Rectal smooth muscle tissue (tissue), 1 donor: ENCODE measurements around the gene VAV2.

Experiments used
- H3K27ac ChIP-seq: one replicate; pipeline ENCODE4 v1.7.0; 2013; ENCODE audit warnings: low read depth, low read length, inconsistent platforms
- H3K27me3 ChIP-seq: one replicate; pipeline ENCODE4 v1.7.0; 2013; ENCODE audit warnings: low read length; ENCODE audit not compliant: control insufficient read depth, insufficient read depth
- H3K36me3 ChIP-seq: one replicate; pipeline ENCODE4 v1.7.0; 2013; ENCODE audit warnings: low read length; ENCODE audit not compliant: control insufficient read depth, insufficient read depth
- H3K4me1 ChIP-seq: one replicate; pipeline ENCODE4 v1.7.0; 2013; ENCODE audit warnings: low read length; ENCODE audit not compliant: control insufficient read depth, insufficient read depth
- H3K4me3 ChIP-seq: one replicate; pipeline ENCODE4 v1.7.0; 2013; ENCODE audit warnings: low read length
- H3K9ac ChIP-seq: one replicate; pipeline ENCODE4 v1.7.0; 2013; ENCODE audit warnings: low read length

The VAV2 gene

DNA sequence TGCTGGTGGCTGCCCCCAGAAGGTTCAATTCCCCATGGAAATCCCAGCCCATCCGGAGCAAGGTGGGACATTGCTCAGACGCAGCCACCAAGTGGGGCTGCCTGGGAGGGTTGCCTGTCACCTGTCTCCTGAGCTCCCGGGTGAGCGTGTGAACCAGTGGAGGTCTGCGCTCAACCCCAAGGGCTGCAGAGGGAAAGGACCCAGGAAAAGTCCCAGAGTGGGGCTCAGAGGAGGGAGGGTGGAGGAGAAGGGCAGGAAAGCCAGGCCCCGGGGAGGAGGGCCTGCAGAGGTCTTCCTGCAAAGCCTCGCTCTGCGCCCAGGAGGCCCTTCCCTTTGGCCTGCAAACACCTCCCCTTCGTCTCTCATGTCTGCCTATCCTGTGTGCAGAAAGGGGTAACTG, 134.5 kb downstream of the VAV2 start:
- H3K9ac ChIP-seq = no peak overlapping the region
- H3K27me3 ChIP-seq = no peaks in the 10 kb centered on the region
- no peak overlapping the region for H3K4me3 ChIP-seq
- no peaks in the 10 kb centered on the region for H3K4me1 ChIP-seq
- no peaks in the 10 kb centered on the region for H3K36me3 ChIP-seq
- no peak overlapping the region for H3K27ac ChIP-seq

DNA sequence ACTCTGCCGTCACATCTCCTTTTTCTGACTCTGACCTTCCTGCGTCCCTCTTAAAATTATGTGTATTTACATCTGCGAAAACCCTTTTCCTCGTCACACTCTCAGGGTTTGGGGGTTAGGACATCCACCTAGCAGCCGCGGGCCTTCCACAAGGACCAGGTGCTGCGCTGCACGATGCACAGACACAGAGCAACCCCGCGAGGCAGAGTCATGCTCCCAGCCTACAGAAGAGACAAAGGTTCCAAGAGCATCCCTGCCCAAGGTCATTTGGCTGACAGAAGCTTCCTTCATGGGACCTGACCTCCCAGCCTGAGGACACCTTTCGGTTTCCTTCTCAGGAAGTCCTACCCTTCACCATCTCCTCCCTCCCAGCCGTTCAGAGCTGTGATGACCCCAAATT, 135.3 kb downstream of the VAV2 start:
- no peak overlapping the region for H3K4me3 ChIP-seq
- no peak overlapping the region for H3K27ac ChIP-seq

DNA sequence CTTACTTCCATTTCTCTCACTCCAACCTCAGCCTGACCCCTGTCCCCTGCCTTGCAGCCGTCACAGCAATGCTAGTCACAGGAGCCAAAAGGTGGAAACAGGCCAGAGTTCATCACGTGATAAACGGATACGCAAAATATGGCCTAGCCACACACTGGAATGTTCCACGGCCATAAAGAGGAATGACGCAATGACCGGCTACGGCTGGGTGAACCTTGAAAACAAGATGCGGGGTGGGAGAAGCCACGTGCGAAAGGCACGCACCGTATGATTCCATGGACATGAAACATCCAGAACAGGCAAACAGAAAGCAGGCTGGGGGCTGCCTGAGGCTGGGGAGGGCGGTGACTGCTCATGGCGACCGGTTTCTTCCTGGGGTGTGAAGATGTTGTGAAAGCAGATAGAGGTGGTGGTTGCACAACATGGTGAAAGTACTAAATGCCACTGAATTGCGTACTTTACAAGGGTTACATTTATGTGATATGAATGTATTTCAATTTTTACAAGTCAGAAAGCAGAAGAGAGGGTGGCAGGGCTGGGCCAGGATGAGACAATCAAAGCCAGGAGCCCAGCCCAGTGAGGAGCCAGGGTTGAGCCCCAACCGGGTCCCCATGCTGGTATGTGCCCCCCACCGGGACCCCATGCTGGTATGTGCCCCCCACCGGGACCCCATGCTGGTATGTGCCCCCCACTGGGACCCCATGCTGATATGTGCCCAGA, 136.2 kb downstream of the VAV2 start:
- no peaks in the 10 kb centered on the region for H3K36me3 ChIP-seq
- H3K27ac ChIP-seq = no peak overlapping the region
- H3K4me3 ChIP-seq = no peak overlapping the region
- H3K4me1 ChIP-seq = no peaks in the 10 kb centered on the region
- no peaks in the 10 kb centered on the region for H3K27me3 ChIP-seq
- no peak overlapping the region for H3K9ac ChIP-seq

More for the DNA sequence above, 135.3 kb downstream of the VAV2 start:
- Histone ChIP-seq H3K27me3 (no peaks in the 10 kb centered on the region), H3K4me1 (no peaks in the 10 kb centered on the region), H3K9ac (no peak overlapping the region), H3K36me3 (no peaks in the 10 kb centered on the region)

DNA sequence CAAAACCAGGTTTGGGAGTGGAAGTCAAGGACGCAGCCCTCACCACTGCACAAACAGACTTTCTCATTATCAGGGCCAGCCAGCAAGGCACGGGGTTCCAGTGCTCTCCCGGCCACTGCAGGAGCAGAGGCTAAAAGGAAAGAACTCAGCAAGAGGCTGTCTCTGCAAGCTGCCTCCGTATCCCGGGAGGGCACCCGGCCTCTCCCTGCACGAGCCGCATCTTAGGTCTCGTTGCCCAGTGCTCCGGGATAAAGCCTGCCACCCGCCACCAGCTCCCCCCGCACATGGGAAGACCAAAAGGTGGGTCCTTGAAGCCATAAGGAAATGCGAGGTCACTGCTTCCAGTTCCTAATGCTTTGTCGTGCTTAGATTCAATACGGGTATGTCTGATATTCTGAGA, 136.8 kb downstream of the VAV2 start:
- Histone ChIP-seq H3K4me3 (no peak overlapping the region), H3K27ac (no peak overlapping the region), H3K4me1 (no peaks in the 10 kb centered on the region), H3K36me3 (no peaks in the 10 kb centered on the region), H3K9ac (no peak overlapping the region), H3K27me3 (no peaks in the 10 kb centered on the region)

DNA sequence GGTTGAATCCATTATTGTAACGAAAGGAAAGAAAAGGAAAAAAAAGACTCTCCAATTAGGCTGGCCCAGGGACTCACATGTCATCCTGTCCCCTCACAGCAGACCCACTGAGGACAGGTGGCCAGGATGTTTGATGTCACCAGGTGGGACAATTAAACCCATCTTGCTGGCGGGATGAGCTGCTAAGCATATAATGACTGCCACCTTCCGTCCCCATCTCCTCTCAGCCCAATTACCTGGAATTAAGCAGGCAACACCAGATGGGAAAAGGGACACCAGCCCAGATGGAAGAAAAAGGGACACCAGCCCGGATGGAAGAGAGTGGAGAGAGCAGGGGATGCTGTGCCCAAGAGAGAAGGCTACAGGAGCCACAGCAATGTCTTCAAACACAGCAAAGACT, 137.4 kb downstream of the VAV2 start:
- Histone ChIP-seq H3K27me3 (no peaks in the 10 kb centered on the region), H3K4me3 (no peak overlapping the region), H3K27ac (no peak overlapping the region), H3K9ac (no peak overlapping the region), H3K36me3 (no peaks in the 10 kb centered on the region), H3K4me1 (no peaks in the 10 kb centered on the region)

DNA sequence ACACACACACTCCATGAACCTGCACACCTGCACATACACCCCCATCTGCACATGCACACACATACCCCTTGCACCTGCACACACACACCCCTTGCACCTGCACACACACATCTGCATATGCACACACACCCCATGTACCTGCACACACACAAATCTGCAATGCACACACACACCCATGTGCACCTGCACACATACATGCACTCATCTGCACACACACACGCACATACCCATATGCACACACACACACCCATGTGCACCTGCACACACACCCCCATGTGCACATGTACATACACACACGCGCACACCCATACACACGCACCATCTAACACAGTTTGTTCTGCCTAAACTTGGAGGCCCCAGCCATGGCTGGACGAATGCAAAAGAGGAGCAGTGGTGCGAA, 138.1 kb downstream of the VAV2 start:
- Histone ChIP-seq H3K27me3 (no peaks in the 10 kb centered on the region), H3K27ac (no peak overlapping the region), H3K9ac (no peak overlapping the region), H3K4me3 (no peak overlapping the region), H3K4me1 (no peaks in the 10 kb centered on the region), H3K36me3 (no peaks in the 10 kb centered on the region)

DNA sequence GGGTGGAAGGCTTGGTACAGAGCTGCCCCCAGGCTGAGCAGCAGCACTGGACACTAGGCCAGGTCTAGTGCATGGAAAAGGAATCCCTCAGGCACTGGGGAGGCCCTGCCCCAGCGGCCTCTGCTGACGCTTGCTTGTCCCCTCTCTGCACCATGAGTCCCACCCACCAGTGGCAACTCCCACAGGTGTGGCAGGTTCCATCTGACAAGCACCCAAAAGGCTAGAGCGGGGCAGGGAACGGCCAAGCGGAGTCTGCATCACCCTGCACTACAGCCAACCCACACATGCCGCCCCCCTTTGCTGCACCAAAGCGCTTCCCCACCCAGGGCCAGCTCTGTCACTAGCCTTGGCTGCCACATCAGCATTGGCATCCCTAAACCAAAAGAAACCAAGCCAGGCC, 138.8 kb downstream of the VAV2 start:
- no peaks in the 10 kb centered on the region for H3K4me1 ChIP-seq
- no peak overlapping the region for H3K27ac ChIP-seq
- H3K36me3 ChIP-seq = no peaks in the 10 kb centered on the region
- H3K4me3 ChIP-seq = no peak overlapping the region
- no peak overlapping the region for H3K9ac ChIP-seq
- no peaks in the 10 kb centered on the region for H3K27me3 ChIP-seq

DNA sequence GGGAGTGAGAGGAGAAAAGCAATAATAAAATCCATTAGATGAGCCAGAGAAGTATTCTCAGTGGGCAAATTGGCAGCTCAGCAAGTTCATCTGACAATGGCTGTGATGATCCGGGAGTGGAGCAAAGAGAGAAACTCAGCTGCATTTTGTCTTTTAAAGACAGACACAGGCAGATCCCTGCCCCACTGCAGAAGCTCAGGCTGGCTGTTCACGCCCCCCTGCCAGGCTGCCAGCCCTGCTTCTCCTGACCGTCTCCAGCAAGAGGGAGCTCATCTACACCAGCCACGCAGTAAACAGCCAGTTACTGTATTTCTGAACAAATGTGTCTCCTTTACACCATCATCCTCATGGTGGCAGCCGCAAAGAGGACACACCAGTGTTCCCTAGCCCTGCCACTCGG, 139.7 kb downstream of the VAV2 start:
- no peaks in the 10 kb centered on the region for H3K27me3 ChIP-seq

DNA sequence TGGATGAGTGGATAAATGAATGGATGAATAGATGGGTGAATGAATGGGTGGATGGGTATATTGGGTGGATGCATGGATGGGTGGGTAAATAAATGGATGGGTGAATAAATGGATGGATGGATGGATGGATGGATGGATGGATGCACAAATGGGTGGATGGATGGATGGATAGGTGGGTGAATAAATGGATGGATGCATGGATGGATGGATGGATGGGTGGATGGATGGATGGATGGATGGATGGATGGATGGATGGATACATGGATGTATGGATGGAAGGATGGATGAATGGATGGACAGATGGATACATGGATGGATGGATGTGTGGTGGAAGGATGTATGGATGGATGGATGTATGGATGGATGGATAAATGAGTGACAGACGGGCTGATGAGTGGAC, 140.4 kb downstream of the VAV2 start:
- Histone ChIP-seq H3K27me3 (no peaks in the 10 kb centered on the region), H3K36me3 (no peaks in the 10 kb centered on the region), H3K27ac (no peak overlapping the region), H3K4me1 (no peaks in the 10 kb centered on the region), H3K4me3 (no peak overlapping the region), H3K9ac (no peak overlapping the region)

More for the DNA sequence above, 139.7 kb downstream of the VAV2 start:
- Histone ChIP-seq H3K4me1 (no peaks in the 10 kb centered on the region), H3K36me3 (no peaks in the 10 kb centered on the region), H3K9ac (no peak overlapping the region), H3K4me3 (no peak overlapping the region), H3K27ac (no peak overlapping the region)

DNA sequence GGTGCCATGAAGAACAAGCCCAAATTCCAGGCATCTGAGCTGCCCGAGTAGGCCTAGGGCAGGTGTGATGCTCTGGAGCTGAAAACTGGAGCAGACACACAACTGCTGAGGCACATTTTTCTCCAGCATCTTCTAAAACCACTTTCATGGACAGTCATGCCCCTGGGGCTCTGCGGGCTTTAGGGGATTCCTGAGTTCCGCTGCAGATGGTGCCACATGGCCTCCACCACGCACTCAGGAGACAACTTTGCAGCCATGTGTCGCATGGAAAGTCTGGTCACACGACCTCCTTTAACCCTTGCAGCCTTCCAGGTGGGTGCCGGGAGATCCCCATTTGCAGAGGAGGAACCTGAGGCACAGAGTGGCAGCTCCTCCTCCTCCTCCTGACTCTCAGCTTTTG, 141.2 kb downstream of the VAV2 start:
- H3K4me3 ChIP-seq = no peak overlapping the region
- H3K4me1 ChIP-seq = no peaks in the 10 kb centered on the region
- H3K27ac ChIP-seq = no peak overlapping the region
- H3K27me3 ChIP-seq = peaks cover 2% of the 10 kb centered on the region
- H3K9ac ChIP-seq = no peak overlapping the region
- no peaks in the 10 kb centered on the region for H3K36me3 ChIP-seq

DNA sequence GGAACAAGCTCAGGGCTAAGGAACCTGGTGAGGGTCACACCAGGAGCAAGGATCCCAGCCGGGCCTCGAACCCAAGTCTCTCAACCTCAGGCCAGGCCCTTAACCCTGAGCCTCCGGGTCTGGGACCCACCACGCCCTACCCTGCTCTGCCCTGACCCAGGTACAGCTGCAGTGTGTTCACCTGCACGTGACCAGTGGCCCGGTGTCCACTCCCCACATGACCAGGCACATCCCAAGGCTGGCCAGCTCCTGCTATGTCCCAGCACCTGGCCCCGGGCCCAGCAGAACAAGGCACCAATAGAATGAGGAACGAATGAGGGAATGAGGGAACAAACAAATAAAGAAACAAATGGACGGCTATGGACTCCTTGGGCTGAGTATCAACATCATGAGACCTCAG, 142.0 kb downstream of the VAV2 start:
- Histone ChIP-seq H3K9ac (no peak overlapping the region), H3K27ac (no peak overlapping the region), H3K36me3 (no peaks in the 10 kb centered on the region), H3K27me3 (peaks cover 2% of the 10 kb centered on the region), H3K4me3 (no peak overlapping the region), H3K4me1 (no peaks in the 10 kb centered on the region)

DNA sequence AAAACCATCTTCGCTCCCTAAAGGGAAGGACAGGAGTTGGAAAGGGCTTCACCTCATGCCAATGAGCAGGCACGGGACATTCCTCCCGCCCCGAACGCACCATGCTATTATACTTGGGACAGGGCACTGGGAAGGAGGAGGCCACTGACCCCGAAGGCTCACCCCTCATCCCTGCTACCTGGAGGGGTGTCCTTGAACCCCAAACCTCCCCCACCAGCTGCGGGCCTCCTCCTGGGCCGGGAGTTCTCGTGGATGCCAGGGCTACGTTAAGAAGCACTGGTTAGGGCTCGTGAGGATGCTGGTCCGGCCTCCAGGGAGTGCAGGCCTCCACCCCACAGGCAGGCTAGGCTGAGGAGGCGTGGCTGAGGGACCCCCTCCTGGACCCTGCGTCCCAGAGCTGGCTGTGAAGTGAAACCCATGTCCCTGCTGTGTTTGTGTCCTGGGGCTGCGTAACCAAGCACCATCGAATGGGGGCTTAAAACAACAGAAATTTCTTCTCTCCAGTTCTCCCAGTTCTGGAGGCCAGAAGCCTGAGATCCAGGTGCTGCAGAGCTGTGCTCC, 142.9 kb downstream of the VAV2 start:
- Histone ChIP-seq H3K4me1 (no peaks in the 10 kb centered on the region), H3K27me3 (peaks cover 2% of the 10 kb centered on the region), H3K4me3 (no peak overlapping the region), H3K27ac (no peak overlapping the region), H3K36me3 (no peaks in the 10 kb centered on the region), H3K9ac (no peak overlapping the region)

DNA sequence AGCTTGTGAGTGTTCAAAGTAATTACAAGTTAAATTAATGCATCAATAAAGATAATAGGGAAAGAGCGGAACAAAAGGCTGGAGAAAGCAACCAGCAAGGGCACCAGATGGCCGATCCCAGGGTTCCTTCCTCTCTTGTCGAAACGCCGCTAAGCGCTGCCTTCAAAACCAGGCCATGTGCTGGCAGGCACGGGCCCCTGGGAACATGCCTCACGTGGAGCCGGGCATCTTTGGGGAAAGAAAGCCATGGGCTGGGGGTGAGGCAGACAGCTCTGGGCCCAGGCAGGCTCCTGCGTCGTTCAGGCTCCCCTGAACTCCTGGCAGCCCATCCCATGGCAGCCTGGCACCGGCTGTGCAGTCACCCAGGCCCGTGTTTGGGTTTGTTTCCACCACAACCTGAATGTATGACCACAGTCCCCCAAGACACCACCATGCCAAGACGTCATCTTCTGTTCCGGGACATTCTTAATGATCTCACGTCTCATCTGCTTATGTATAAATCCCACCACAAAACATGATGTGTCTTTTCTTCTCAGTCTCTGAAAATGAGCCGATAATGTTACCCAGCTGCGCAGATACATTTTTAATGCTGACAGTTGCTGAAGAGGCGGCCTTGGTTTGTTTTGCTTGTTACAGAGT, 143.5 kb downstream of the VAV2 start:
- no peak overlapping the region for H3K4me3 ChIP-seq
- no peaks in the 10 kb centered on the region for H3K36me3 ChIP-seq
- no peaks in the 10 kb centered on the region for H3K4me1 ChIP-seq
- H3K27me3 ChIP-seq = peaks cover 2% of the 10 kb centered on the region
- H3K27ac ChIP-seq = no peak overlapping the region
- H3K9ac ChIP-seq = no peak overlapping the region
